Posterior vena cava (tissue), 2 donors: Measurements from ENCODE around the gene ZNF367. TPM values are rescaled to one million over a fixed set of nuclear protein-coding genes. Genes with fewer than 3 reads are reported as not detected.
"Not testable (repeated sequence)": the region's sequence is repeated elsewhere in the genome, so short reads cannot be mapped to it uniquely, and the experiment has no call there.

ENCODE experiments used
- DNase-seq: peaks from one replicate; pipeline ENCODE4 v3.0.0-alpha.2; 2020; ENCODE audit warnings: low spot score
- intact Hi-C, 2 donors: fragments of 100-400 bp; cut with DNase I; formaldehyde crosslinking; loops; one replicate each; pipeline versions ENCODE4 v1.14.1 to v1.14.2; 2022 to 2023
- total RNA-seq, 2 donors: library from RNA; stranded (reverse); fragmentation: NEBNext Ultra II Directional; extraction: Animal tissue kit (Norgen Biotek cat#: 25700); gene quantifications; one replicate each; pipeline ENCODE4 v1.2.1, GENCODE V29; 2021
- donor health status: DM: yes; HTN: yes; CAD: no.
- donor health status: DM: yes; HTN: yes; CAD: no.

The ZNF367 gene
- total RNA-seq, 2 donors from 2014 or later = 1.1 to 2.3 TPM

DNA sequence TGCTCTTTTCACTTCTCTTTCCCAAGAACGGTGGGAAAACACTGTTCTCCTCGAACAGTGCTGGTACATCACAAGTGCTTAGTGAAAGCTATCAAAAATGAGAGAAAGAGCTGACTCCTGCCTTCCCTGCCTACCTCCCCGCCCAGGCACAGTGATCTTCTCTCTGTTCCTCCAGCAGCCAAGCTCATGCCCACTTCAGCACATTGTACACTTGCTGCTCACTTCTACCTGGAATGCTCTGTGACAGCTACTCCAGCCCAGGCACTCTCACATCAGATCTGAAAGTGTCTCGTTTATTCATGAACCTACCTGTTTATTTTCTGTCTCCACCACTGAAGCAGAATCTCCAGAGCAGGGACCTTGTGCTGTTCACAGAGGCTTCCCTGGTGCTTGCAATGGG, 36.5 kb downstream of the ZNF367 start:
- intact Hi-C loops = no loop called here

DNA sequence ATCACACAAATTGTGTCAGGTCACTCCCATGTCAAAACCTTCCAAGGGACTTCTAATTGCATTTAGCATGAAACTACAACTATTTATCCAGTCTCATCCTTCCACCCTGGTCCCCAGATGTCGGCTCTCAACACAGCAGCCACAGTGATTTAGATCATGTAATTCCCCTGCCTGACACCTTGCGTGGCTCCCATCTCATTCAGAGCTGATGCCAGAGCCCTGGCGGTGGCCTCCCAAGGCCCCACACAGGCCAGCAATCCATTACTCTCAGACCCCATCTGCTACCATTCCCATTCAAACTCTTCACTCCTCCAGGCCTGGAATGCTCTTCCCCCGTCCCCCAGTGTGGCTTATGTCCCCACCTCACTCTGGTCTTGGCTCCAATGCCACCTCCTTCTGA, 37.0 kb downstream of the ZNF367 start:
- no peak for DNase-seq
- intact Hi-C loops = no loop called here

More for the DNA sequence above, 36.5 kb downstream of the ZNF367 start:
- DNase-seq = no peak

DNA sequence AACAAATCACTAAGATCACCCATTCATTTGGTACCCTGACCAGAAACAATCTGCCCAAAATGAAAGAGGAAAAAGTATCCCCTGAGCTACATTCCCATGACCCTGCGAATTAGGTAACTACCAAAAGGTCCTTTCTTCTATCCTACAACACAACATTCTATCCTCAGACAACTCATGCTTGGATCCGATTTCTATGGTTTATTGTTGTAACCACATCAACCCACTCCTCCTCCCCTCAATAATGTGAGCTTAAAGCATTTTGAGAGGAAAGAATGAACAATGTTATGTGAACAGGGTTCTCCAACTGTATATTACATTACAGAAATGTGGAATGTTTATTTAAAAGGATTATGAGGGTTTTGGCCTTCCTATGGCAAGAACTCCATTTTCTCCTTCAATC, 38.7 kb downstream of the ZNF367 start:
- no peak for DNase-seq
- intact Hi-C loops = no loop called here

DNA sequence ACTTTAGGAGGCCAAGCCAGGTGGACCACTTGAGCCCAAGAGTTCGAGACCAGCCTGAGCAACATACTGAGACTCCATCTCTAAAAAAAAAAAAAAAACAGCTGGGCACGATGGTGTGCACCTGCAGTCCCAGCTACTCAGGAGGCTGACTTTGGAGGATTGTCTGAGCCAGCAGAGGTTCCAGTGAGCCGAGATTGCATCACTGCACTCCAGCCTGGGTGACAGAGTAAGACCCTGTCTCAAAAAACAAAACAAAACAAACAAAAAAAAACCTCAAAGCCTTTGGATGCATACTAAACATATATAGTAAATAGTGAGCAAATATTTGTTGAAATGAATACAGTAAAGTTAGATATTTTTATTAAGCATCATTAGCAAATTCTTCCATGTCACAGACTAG, 40.0 kb downstream of the ZNF367 start:
- intact Hi-C loops = no loop called here
- no peak for DNase-seq

DNA sequence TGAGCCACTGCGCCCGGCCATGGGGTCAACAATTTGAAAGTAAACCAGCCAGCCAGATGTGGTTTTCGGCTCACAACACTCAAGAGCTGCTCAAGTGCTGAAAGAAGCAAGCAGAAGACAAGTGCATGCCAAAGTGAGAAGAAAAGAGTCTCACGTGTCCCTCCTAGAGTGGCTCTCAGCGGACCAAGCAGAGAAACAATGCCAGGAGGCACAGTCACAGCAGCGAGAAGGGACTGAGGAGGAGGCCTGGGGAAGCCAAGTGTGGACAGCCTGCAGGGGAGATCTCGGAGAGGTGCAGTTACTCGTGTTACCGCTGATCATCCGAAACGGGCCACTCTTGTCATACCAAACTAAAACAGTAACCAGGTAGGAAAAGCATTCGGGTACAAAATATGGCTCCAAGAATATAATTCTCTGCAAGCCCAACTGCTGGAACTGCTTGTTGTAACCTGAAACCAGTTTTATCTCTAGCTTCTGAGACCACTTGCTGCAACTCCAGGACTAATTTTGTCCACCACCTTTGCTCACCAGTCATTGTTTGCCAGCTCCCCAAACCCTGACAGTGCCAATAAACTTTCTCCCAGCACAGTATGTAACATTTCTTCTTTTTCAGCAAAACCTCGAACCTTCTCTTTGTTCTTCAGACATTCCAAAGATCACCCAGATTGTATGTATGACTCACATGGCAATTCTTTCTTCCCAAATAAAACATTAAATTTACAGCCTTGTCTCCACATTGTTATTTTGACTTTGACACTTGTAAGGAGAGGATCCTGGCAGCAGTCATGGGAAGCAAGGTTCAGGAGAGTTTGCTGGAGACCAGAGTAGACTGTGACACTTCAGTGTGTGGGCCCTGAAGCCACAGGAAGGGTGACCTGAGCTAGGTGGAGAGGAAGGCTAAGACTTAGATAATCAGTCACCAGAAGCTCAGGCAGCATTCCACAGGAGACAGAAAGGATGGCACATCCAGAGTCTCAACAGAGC, 41.0 kb downstream of the ZNF367 start:
- DNase-seq = no peak
- intact Hi-C loops = no loop called here

DNA sequence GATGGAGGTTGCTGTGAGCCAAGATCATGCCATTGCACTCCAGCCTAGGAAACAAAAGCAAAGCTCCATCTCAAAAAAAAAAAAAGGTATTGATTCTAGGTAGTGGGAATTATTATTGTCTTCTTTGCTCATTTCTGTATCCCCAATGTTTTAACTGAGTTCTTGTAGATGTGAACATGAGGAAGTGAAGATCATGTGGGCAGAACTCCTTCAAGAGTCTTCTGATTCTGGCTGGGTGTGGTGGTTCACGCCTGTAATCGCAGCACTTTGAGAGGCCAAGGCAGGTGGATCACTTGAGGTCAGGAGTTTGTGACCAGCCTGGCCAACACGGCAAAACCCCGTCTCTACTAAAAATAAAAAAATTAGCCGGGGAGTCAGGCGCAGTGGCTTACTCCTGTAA, 42.7 kb downstream of the ZNF367 start:
- intact Hi-C loops = not testable (repeated sequence)

DNA sequence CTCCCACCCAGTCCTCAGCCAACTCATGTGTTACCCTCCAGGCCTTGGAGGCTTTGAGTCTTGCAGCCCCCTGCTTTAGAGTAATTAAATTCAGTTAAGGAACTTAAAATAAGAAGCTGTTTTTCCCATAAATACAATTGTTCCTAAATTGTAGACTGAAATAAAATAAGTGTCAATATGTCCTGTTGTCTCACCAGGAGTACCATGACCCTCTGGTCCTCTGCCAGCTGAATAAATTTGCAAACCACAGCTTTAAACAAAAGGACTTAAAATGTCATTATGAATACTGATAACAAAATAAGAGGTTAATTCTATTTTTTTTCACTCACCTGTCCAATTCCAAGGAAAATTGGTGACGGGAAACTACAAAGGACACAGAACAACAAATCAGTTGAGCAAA, 50.2 kb downstream of the ZNF367 start:
- intact Hi-C loops = no loop called here

More for the DNA sequence above, 42.7 kb downstream of the ZNF367 start:
- DNase-seq = not testable (repeated sequence)

DNA sequence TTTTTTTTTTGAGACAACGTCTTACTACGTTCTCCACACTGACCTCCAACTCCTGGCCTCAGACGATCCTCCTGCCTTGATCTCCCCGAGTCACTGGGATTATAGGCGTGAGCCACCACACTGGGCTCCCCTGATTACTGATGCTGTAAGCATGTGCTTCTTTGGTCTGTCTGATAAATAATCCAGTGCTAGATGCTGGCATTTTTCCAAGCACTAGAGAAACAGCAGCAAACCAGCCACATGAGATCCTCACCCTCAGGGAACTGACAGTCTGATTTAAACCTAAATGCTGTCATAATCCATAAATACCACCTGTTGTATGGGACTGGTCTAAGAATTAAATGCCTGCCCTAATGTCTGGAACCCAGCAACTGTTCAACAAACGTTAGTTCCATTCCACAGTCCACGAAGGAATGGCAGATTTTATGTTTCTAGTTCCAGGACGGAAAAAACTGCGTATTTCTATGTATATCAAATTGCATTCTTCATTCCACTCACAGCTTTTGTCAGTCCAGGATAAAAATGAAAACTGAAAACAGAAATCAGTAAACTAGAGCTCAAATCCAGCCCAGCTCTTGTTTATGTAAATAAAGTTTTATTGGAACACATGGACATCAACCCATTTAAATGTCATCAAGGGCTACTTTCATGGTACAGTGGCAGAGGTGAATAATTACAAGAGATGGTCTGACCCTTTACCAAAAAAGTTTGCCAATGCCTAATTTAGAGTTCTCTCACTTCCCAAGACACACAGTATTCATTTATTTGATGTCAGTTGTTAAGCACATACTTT, 54.8 kb downstream of the ZNF367 start:
- intact Hi-C loops = no loop called here
- DNase-seq = no peak

More for the DNA sequence above, 50.2 kb downstream of the ZNF367 start:
- DNase-seq = no peak

DNA sequence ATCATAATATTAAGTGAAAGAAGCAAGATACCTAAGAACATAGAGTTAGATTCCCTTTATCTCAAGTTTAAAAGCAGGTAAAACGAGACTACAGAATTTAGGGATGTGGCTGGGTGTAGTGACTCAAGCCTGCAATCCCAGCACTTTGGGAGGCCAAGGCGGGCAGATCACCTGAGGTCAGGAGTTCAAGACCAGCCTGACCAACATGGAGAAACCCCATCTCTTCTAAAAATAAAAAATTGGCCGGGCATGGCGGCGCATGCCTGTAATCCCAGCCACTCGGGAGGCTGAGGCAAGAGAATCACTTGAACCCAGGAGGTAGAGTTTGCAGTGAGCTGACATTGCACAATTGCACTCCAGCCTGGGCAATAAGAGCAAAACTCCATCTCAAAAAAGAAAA, 56.1 kb downstream of the ZNF367 start:
- intact Hi-C loops, DNase-seq: not testable (repeated sequence)

DNA sequence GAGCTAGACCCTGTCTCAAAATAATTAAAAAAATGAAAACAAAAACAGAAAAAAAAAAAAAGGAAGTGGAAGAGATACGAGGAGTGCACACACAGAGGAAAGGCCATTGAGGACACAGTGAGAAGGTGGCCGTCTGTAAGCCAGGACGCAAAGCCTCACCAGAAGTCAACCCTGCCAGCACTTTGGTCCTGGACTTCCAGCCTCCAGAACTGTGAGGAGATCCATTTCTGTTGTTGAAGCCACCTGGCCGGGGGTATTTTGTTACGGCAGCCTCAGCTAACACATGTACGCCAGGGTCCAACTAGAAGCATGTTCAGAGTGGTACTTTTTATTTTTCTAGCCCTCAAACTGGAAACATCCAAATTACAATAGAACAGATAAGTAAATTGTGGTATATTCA, 56.5 kb downstream of the ZNF367 start:
- DNase-seq = no peak
- intact Hi-C loops = no loop called here

DNA sequence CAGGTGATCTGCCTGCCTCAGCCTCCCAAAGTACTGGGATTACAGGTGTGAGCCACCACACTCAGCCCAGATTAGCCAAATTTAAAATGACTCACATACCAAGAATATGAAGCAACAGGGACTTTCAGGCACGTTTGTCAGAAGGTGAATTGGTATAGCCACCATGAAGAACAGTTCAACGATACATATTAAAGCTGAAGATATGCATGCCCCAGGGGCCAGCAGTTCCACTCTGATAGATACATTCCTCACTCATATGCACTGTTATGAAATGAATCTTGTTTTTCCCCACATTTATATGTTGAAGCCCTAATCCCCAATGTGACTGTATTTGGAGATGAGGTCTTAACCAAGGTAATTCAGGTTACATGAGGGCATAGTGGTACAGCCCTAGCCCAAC, 57.2 kb downstream of the ZNF367 start:
- DNase-seq = no peak
- intact Hi-C loops = no loop called here

DNA sequence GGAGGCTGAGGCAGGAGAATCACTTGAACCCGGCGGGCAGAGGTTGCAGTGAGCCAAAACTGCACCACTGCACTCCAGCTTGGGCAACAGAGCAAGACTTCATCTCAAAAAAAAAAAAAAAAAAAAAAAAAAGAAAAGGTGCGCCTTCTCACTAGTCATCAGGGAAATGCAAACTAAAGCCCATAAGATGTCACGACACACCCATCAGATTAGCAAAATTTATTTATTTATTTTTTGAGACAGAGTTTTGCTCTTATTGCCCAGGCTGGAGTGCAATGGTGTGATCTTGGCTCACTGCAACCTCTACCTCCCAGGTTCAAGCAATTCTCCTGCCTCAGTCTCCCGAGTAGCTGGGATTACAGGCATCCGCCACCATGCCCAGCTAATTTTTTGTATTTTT, 57.6 kb downstream of the ZNF367 start:
- DNase-seq, intact Hi-C loops: not testable (repeated sequence)

DNA sequence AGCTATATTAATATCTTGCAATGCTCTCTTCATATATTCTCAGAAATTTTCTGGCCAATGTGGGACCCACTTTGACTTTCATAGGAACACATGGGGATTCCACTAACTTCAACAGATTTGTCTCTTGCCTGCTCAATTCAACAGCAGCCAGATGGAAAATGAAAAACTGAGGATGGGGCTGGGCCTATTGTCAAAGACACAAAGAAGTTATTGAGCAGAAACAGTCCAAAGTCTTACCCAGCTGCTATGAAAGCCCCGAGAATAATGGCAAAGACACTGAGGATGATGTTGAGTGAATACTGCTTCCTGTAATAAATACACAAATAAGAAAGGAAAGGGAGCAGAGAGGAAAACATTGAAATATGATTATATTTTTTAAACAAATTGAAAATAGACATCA, 67.3 kb downstream of the ZNF367 start:
- DNase-seq = no peak
- intact Hi-C loops = no loop called here

DNA sequence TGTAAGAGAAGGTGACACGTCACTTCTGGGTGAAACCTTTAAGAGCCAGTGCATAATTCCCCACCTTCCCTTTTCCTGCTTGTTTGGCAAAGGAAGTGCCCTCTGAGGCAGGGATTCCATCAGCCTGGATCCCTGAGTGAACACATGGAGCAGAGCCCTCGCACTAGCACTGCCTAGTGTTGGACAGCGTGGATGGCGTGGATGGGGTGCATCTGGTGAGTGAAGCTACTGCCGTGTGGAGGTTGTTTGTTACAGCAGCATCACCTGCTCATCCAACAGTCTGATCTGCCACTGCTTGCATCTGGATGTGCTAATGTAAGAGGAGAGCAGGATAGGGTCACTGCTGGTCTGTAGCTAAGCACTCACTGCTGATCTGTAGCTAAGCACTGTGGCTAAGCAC, 69.9 kb downstream of the ZNF367 start:
- no peak for DNase-seq
- intact Hi-C loops = loop anchor here in 1 of 2 donors (10.0 kb wide), 1 partner anchor 77 kb away; no protein-coding TSS in a partner anchor

DNA sequence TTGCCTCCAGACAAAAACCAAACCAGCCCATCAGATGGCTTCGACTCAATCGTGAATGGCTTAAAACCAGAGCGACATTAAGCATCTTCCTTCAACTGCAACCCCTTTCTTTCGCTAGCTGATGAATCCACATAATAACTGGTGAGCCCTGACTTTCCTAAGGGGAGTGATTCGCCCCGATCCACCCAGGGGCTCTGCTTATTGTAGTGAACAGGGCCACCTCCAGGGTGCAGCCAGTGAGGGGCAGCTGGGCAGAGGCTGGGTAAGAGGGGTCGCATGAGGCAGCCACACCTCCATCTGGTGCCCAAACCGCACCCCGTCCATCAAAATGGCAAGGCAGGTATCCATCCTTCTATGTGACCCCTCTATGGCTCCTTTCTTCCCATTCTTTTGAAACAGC, 72.6 kb downstream of the ZNF367 start:
- intact Hi-C loops = loop anchor here in 1 of 2 donors (10.0 kb wide), 1 partner anchor 79 kb away; no protein-coding TSS in a partner anchor
- DNase-seq = no peak

DNA sequence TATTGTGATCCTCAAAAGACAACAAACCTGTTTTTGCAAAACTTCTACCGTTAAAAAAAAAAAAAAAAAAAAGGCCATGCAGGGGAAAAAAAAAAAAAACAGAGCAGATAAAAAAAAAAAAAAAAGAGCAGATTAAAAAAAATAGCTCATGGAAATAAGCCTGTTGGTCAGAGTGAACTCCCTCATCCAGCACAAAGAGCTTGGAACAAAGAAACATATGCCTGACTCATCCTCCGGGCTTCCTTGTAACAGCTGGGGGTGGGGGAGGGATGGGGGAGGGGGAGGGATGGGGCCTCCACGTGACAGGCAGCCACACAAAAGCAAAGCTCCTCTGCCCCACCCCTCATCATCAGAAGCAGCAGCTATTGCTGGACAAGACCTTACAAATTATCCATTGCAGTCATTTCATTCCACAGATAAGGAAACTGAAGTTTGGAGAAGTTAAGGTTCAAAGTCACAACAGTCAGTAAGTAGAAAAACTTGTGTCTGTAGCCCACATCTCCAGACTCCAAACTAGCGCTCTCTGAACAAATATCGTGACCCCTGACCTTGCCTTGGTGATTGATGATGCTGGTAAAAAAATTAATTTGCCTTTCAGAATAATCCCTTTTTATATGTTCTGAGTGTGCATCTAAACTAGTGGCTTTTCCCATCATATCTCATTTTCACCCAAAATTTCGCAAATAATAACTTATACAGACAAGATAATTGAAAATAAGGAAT, 73.6 kb downstream of the ZNF367 start:
- no peak for DNase-seq
- intact Hi-C loops = loop anchor here in 1 of 2 donors (5.0 to 10.0 kb wide), 2 partner anchors 80 to 308 kb away; no protein-coding TSS in a partner anchor

DNA sequence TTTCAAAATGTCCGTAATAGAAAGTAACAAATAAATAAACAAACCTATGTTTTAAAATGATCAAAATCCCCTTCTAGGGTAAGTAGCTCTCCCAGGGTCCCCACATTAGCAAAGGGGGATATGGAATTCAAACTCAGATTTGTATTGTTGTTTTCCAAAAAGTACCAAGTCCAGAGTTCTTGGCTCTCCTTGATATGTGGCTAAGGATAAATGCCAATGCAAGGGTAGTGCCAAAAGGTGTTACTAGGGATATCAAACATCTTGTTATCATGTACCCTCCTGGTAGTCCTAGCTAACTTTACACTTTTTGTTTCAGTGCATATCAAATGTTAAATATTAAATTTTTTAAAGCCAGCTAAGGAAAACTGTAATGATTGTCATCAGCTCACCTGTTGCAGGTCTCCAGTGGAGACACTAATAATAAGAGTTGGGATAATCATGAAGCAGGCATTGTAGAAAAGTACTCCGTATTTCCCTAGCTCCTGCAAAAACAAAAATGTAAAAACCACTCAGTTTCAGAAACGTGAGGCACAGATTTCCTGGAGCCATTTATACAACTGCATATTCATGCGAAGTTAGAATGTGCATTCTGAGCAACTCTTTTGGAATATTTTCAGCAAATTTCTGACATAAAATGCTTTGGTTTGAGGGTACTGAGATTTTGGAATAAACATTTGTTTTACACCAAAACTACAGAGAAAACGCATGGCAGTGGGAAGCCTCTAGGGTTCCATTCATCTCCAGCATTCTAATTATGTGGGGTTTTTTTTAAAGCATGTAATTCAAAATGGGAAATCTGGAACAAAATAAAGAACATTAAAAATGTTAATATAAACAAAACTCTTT, 74.4 kb downstream of the ZNF367 start:
- intact Hi-C loops = loop anchor here in 1 of 2 donors (5.0 to 10.0 kb wide), 2 partner anchors 81 to 309 kb away; no protein-coding TSS in a partner anchor
- no peak for DNase-seq

DNA sequence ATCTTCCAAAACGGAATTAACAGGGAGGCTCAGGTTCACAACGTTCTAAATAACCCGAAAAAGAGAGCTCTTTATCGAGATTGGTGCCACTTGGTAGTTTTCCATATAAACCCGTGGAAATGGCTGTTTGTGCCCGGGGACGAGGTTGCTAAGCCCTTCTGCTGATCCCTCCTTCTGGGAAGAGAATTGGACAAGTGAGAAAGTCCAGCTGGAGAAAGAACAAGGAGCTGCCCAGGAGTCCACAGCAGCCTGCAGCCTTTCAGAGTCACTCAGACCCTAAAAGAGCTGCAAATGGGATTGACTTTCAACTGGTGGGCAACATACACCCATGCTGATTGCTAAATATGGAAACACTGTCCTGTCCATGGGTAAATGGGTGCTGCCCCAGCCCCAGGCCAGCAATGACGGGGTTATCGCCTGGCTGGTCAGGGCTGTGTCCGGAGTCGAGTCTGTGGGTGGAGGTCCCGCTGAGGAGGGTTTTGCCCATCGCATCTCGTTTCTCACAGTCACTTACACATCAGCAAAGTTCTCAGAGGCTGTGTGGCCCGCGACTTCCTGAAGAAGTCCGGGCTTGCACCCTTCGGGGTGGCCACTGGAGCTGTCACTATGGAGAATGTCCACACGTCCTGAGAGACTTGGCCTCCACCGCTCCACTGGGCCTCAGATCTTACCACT, 75.5 kb downstream of the ZNF367 start:
- intact Hi-C loops = loop anchor here in 1 of 2 donors (5.0 to 10.0 kb wide), 2 partner anchors 82 to 310 kb away; no protein-coding TSS in a partner anchor

More for the DNA sequence above, 75.5 kb downstream of the ZNF367 start:
- no peak for DNase-seq
